ENCODE data around the gene RAB30. TPM values are rescaled to one million over a fixed set of nuclear protein-coding genes. Genes with fewer than 3 reads are reported as not detected.

RAB30 gene
- total RNA-seq, 1 experiment from 2014 or later = 15.0 TPM

DNA sequence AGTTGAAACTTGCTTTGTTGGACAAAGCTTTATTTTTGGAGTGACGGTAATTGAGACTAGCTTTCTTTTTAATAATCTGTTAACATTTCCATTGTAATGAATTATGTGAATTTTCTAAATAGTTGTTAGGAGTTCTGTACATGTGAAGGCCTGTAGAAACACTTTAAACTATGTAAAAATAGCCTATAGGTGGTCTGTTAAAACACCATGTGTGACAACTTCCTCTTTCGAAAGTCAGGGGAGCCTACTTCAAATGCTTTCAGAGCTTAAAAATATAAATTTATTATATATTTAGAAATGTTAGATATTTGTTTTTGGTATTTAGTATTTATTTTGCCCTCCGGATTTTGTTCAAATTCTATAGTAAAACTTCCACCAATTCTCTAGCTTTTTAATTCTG is 141.5 kb downstream of the RAB30 start:
- Histone ChIP-seq H3K27ac (ENCODE audit: low read depth, low read length, poor library complexity, severe bottlenecking) (no peak overlapping the region), H3K4me3 (ENCODE audit: low read depth, low read length, poor library complexity, severe bottlenecking) (no peak overlapping the region), H3K9me3 (ENCODE audit: low read depth, low read length, poor library complexity, severe bottlenecking) (no peaks in the 10 kb centered on the region), H3K4me1 (ENCODE audit: insufficient read depth, low read length, poor library complexity, severe bottlenecking) (no peaks in the 10 kb centered on the region), H3K36me3 (ENCODE audit: insufficient read depth, low read length, poor library complexity, severe bottlenecking) (peaks cover 29% of the 10 kb centered on the region), H3K27me3 (replicated peaks; ENCODE audit: insufficient read depth, low read depth, low read length, poor library complexity) (no peaks in the 10 kb centered on the region)
- BruUV-seq (replicated peaks) = no TSS peak
- no peak for TF ChIP-seq EZH2 (IDR thresholded peaks at IDR 0.05; ENCODE audit: borderline replicate concordance, low read depth, low read length, poor library complexity, severe bottlenecking)
- TF ChIP-seq, protein P1, sequence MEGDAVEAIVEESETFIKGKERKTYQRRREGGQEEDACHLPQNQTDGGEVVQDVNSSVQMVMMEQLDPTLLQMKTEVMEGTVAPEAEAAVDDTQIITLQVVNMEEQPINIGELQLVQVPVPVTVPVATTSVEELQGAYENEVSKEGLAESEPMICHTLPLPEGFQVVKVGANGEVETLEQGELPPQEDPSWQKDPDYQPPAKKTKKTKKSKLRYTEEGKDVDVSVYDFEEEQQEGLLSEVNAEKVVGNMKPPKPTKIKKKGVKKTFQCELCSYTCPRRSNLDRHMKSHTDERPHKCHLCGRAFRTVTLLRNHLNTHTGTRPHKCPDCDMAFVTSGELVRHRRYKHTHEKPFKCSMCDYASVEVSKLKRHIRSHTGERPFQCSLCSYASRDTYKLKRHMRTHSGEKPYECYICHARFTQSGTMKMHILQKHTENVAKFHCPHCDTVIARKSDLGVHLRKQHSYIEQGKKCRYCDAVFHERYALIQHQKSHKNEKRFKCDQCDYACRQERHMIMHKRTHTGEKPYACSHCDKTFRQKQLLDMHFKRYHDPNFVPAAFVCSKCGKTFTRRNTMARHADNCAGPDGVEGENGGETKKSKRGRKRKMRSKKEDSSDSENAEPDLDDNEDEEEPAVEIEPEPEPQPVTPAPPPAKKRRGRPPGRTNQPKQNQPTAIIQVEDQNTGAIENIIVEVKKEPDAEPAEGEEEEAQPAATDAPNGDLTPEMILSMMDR (conservative IDR thresholded peaks at IDR 0.05; ENCODE audit: low read depth, low read length) = no peak
- intact Hi-C loops (cut with micrococcal nuclease; ENCODE audit: unreplicated experiment) = no loop called here
- no peak for DNase-seq (ENCODE audit: low spot score)
- ChIA-PET POLR2A (ENCODE audit: low non-redundant PET) (interaction anchor here (0.6 kb wide), 1 partner anchor 1132 kb away, joined by 6 read pairs; no protein-coding TSS in a partner anchor), CTCF (interaction anchor here (0.7 kb wide), 2 partner anchors 180 to 593 kb away, joined by 3 to 6 read pairs; no protein-coding TSS in a partner anchor)

DNA sequence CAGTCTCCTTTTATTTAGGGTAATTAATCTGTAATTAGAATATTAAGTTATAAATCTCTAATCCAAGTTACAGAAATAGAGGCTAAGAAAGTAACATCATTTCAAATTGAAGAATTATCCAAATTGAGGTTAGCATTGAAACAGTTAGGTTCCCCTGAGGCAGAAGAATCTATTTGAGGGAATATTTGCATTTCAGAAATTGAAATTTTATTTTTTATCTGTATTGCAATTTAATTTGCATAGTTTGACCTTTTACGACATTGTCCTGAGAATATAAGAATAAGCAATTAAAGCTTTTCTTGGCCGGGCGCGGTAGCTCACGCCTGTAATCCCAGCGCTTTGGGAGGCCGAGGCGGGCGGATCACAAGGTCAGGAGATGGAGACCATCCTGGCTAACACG is 142.6 kb downstream of the RAB30 start:
- ChIA-PET CTCF (no interaction called here), POLR2A (ENCODE audit: low non-redundant PET) (no interaction called here)
- H3K4me3 ChIP-seq (ENCODE audit: low read depth, low read length, poor library complexity, severe bottlenecking) = no peak overlapping the region
- no peaks in the 10 kb centered on the region for H3K27me3 ChIP-seq (replicated peaks; ENCODE audit: insufficient read depth, low read depth, low read length, poor library complexity)
- peaks cover 28% of the 10 kb centered on the region for H3K36me3 ChIP-seq (ENCODE audit: insufficient read depth, low read length, poor library complexity, severe bottlenecking)
- no peaks in the 10 kb centered on the region for H3K9me3 ChIP-seq (ENCODE audit: low read depth, low read length, poor library complexity, severe bottlenecking)
- no peaks in the 10 kb centered on the region for H3K4me1 ChIP-seq (ENCODE audit: insufficient read depth, low read length, poor library complexity, severe bottlenecking)
- no peak for DNase-seq (ENCODE audit: low spot score)
- no TSS peak for BruUV-seq (replicated peaks)
- TF ChIP-seq, protein P1 (conservative IDR thresholded peaks at IDR 0.05; ENCODE audit: low read depth, low read length) = no peak
- TF ChIP-seq EZH2 (IDR thresholded peaks at IDR 0.05; ENCODE audit: borderline replicate concordance, low read depth, low read length, poor library complexity, severe bottlenecking) = no peak
- no peak overlapping the region for H3K27ac ChIP-seq (ENCODE audit: low read depth, low read length, poor library complexity, severe bottlenecking)
- intact Hi-C loops (cut with micrococcal nuclease; ENCODE audit: unreplicated experiment) = loop anchor here (5.0 to 10.0 kb wide), 2 partner anchors 62 to 214 kb away; no protein-coding TSS in a partner anchor

DNA sequence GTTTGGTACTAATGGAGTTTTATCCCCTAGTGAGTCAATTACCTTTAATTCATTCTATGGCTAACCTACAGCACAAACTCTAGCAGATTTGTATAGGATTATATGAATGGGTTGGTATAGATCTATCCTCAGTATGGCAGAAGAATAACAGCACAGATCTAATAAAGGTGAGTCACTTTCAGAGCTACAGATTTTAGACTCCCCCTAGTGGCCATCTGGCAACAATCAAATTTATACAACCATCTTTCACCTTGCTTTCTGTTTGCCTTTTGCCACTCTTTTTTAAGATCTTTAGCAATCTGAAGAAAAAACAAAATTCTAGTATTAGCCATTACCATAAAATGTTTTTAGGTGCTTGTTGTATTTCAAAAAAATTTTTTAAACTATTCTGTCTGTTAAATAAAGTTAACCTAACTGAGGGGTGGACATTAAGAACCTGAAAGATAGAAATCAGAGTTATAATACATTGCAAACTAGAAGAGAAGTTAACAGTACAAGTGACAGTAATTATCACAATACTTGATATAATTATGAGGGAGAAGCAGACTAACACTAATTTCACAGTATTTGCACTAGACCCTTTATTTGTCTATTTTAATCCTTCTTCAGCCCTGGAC is 144.3 kb downstream of the RAB30 start:
- BruUV-seq (replicated peaks) = no TSS peak
- POLR2A ChIA-PET (ENCODE audit: low non-redundant PET) = no interaction called here
- intact Hi-C loops (cut with micrococcal nuclease; ENCODE audit: unreplicated experiment) = loop anchor here (5.0 to 10.0 kb wide), 2 partner anchors 60 to 213 kb away; no protein-coding TSS in a partner anchor
- TF ChIP-seq, protein P1 (conservative IDR thresholded peaks at IDR 0.05; ENCODE audit: low read depth, low read length) = peak; percentile 93
- no peak for TF ChIP-seq EZH2 (IDR thresholded peaks at IDR 0.05; ENCODE audit: borderline replicate concordance, low read depth, low read length, poor library complexity, severe bottlenecking)
- Histone ChIP-seq H3K9me3 (ENCODE audit: low read depth, low read length, poor library complexity, severe bottlenecking) (no peaks in the 10 kb centered on the region), H3K27me3 (replicated peaks; ENCODE audit: insufficient read depth, low read depth, low read length, poor library complexity) (no peaks in the 10 kb centered on the region), H3K27ac (ENCODE audit: low read depth, low read length, poor library complexity, severe bottlenecking) (no peak overlapping the region), H3K36me3 (ENCODE audit: insufficient read depth, low read length, poor library complexity, severe bottlenecking) (peaks cover 14% of the 10 kb centered on the region), H3K4me3 (ENCODE audit: low read depth, low read length, poor library complexity, severe bottlenecking) (no peak overlapping the region), H3K4me1 (ENCODE audit: insufficient read depth, low read length, poor library complexity, severe bottlenecking) (no peaks in the 10 kb centered on the region)
- CTCF ChIA-PET = interaction anchor here (0.8 to 1.0 kb wide), 2 partner anchors 26 to 60 kb away, joined by 3 to 5 read pairs; partner anchors contain the start of gene DDIAS
- peak; percentile 74 for DNase-seq (ENCODE audit: low spot score)

Measured in A673 (cell line).